Endothelial cell of umbilical vein (primary cell): ENCODE measurements around the gene DAG1. TPM values are rescaled to one million over a fixed set of nuclear protein-coding genes. Genes with fewer than 3 reads are reported as not detected.

Source experiments
- BruUV-seq: library from RNA; stranded (reverse); fragments of 400-500 nt; replicated peaks from 2 replicates; lab custom pipeline; 2021; lab: Mats Ljungman, UMichigan
- CTCF ChIA-PET: fragments of 300-600, 350-600 bp; sonication (Branson Sonifier 250); formaldehyde crosslinking; loops from one replicate; lab custom pipeline; 2021; ENCODE audit warnings: antibody characterized with exemption, inconsistent platforms; lab: Charles Lee
- POLR2A ChIA-PET: fragments of 300-600, 350-600 bp; sonication (Branson Sonifier 250); formaldehyde crosslinking; loops from one replicate; lab custom pipeline; 2021; ENCODE audit warnings: antibody characterized with exemption, inconsistent platforms; lab: Charles Lee
- DNase-seq: peaks from one replicate; pipeline ENCODE4 v3.0.0-alpha.2; 2011; ENCODE audit warnings: low read depth, low spot score
- FAIRE-seq: peaks from 2 replicates; lab custom pipeline; 2011; peaks lifted over from hg19 to GRCh38; lab: Jason Lieb, UNC
- H2AFZ ChIP-seq: 2 replicates; pipeline ENCODE4 v1.6.0; 2012; ENCODE audit warnings: low read depth, low read length, control low read depth, inconsistent platforms
- H3K27ac ChIP-seq: 2 replicates; pipeline ENCODE4 v1.5.1; 2011; ENCODE audit warnings: low read depth, mild to moderate bottlenecking, control low read depth, low read length, moderate library complexity; ENCODE audit not compliant: insufficient read depth
- H3K27me3 ChIP-seq, 2 experiments: 2 replicates each; pipeline versions ENCODE4 v1.6.0 to v1.6.1; 2011; ENCODE audit warnings: low read length in 2 of 2, mixed read lengths in 1 of 2; ENCODE audit not compliant: control insufficient read depth in 2 of 2, insufficient read depth in 2 of 2
- H3K36me3 ChIP-seq, 2 experiments: 2 replicates in 1 of 2; 3 replicates in 1 of 2; pipeline ENCODE4 v1.5.1; 2011; ENCODE audit warnings: low read length in 2 of 2, mild to moderate bottlenecking in 1 of 2, moderate library complexity in 1 of 2; ENCODE audit not compliant: control insufficient read depth in 2 of 2, insufficient read depth in 2 of 2; ENCODE audit errors: extremely low read depth in 1 of 2
- H3K4me1 ChIP-seq: 3 replicates; pipeline ENCODE4 v1.5.1; 2011; ENCODE audit warnings: mild to moderate bottlenecking, low read length; ENCODE audit not compliant: control insufficient read depth, insufficient read depth; ENCODE audit errors: extremely low read depth
- H3K4me2 ChIP-seq: 2 replicates; pipeline ENCODE4 v1.6.1; 2011; ENCODE audit warnings: low read length, control low read depth, mixed read lengths; ENCODE audit not compliant: insufficient read depth
- H3K4me3 ChIP-seq, 3 experiments: fragments of 200-600 bp in 1 of 3; sonication (generic), shearing (Covaris generic) in 1 of 3; replicated peaks in 1 of 3; 2 replicates each; pipeline ENCODE4 v1.5.1; 2011 to 2016; ENCODE audit warnings: control low read depth in 3 of 3, low read length in 3 of 3, mild to moderate bottlenecking in 2 of 3, inconsistent platforms in 1 of 3, low read depth in 1 of 3, moderate library complexity in 1 of 3; ENCODE audit not compliant: insufficient read depth in 1 of 3
- H3K79me2 ChIP-seq: 2 replicates; pipeline ENCODE4 v1.6.0; 2012; ENCODE audit warnings: low read length, inconsistent platforms; ENCODE audit not compliant: control insufficient read depth, insufficient read depth
- H3K9ac ChIP-seq: replicated peaks from 2 replicates; pipeline ENCODE3; 2011; ENCODE audit warnings: low read length, control low read depth; ENCODE audit not compliant: insufficient read depth; ENCODE audit errors: extremely low read depth
- H3K9me1 ChIP-seq: replicated peaks from 3 replicates; pipeline ENCODE4 v1.6.0; 2011; ENCODE audit warnings: mild to moderate bottlenecking, low read length; ENCODE audit not compliant: control insufficient read depth, insufficient read depth; ENCODE audit errors: extremely low read depth
- H3K9me3 ChIP-seq: replicated peaks from 2 replicates; pipeline ENCODE4 v1.5.1; 2012; ENCODE audit warnings: low read length, inconsistent platforms; ENCODE audit not compliant: control insufficient read depth, insufficient read depth
- H4K20me1 ChIP-seq: replicated peaks from 2 replicates; pipeline ENCODE3; 2011; ENCODE audit warnings: mild to moderate bottlenecking, low read length; ENCODE audit not compliant: control insufficient read depth, insufficient read depth; ENCODE audit errors: extremely low read depth
- CTCF ChIP-seq, 2 donors: IDR thresholded peaks; 1 replicate in 1 of 2; 2 replicates in 1 of 2; pipeline ENCODE4 v1.5.1; 2011; ENCODE audit warnings: low read length in 2 of 2, mild to moderate bottlenecking in 2 of 2, moderate library complexity in 2 of 2, control low read depth in 1 of 2, inconsistent platforms in 1 of 2, low read depth in 1 of 2; ENCODE audit not compliant: insufficient read depth in 1 of 2; ENCODE audit errors: extremely low read depth in 1 of 2
- EZH2 ChIP-seq: IDR thresholded peaks from 2 replicates; pipeline ENCODE4 v1.6.1; 2012; ENCODE audit warnings: borderline replicate concordance, low read depth, mild to moderate bottlenecking, moderate library complexity, low read length, inconsistent platforms; ENCODE audit not compliant: severe bottlenecking
- FOS ChIP-seq: IDR thresholded peaks from 2 replicates; pipeline ENCODE4 v1.6.1; 2011; ENCODE audit warnings: mild to moderate bottlenecking, low read length, moderate library complexity, borderline replicate concordance; ENCODE audit not compliant: insufficient read depth
- GATA2 ChIP-seq: IDR thresholded peaks from 2 replicates; pipeline ENCODE4 v1.7.0; 2011; ENCODE audit warnings: low read depth, mild to moderate bottlenecking, moderate library complexity, mixed read lengths, low read length; ENCODE audit not compliant: insufficient read length, insufficient read depth
- JUN ChIP-seq: IDR thresholded peaks from 2 replicates; pipeline ENCODE4 v1.6.1; 2011; ENCODE audit warnings: borderline replicate concordance, low read depth; ENCODE audit not compliant: insufficient read length, insufficient read depth
- MAX ChIP-seq: IDR thresholded peaks from 2 replicates; pipeline ENCODE4 v1.6.1; 2011; ENCODE audit not compliant: insufficient read depth, insufficient read length
- MYC ChIP-seq: IDR thresholded peaks from one replicate; pipeline ENCODE4 v1.6.1; 2011; ENCODE audit warnings: mild to moderate bottlenecking, low read depth, low read length
- POLR2A ChIP-seq: IDR thresholded peaks from 2 replicates; pipeline ENCODE4 v1.6.1; 2012; ENCODE audit warnings: low read depth, mild to moderate bottlenecking, control low read depth, low read length
- POLR2AphosphoS5 ChIP-seq: IDR thresholded peaks from 2 replicates; pipeline ENCODE4 v1.6.1; 2012; ENCODE audit warnings: low read depth, mild to moderate bottlenecking, control low read depth, low read length, moderate library complexity; ENCODE audit not compliant: insufficient read depth
- dilution Hi-C: fragments of 300-500 bp; cut with MboI; formaldehyde crosslinking; loops from one replicate; pipeline ENCODE4 v1.15.0; 2019; ENCODE audit warnings: low sequenced_read_pairs; ENCODE audit not compliant: extremely low pct_ligation_motif_present
- intact Hi-C: fragments of 100-400 bp; cut with micrococcal nuclease; formaldehyde crosslinking; loops from one replicate; pipeline ENCODE4 v1.10.0; 2022
- polyA plus RNA-seq, 4 experiments: library from polyadenylated mRNA; depleted of rRNA in 3 of 4; stranded (reverse) in 3 of 4; unstranded in 1 of 4; fragments of >200 nt; gene quantifications; 2 replicates each; pipeline versions ENCODE4 v1.2.1 to v1.2.3, GENCODE V29; 2011 to 2012; ENCODE audit warnings: missing spikeins in 1 of 4
- total RNA-seq: library from RNA; stranded (reverse); gene quantifications from 2 replicates; pipeline ENCODE4 v1.2.3, GENCODE V29; 2021

The DAG1 gene
- total and polyA plus RNA-seq, 2 donors (not counting 3 experiments of a cell fraction or from before 2014, with no cell fraction given): 59.6 to 97.5 TPM

DNA sequence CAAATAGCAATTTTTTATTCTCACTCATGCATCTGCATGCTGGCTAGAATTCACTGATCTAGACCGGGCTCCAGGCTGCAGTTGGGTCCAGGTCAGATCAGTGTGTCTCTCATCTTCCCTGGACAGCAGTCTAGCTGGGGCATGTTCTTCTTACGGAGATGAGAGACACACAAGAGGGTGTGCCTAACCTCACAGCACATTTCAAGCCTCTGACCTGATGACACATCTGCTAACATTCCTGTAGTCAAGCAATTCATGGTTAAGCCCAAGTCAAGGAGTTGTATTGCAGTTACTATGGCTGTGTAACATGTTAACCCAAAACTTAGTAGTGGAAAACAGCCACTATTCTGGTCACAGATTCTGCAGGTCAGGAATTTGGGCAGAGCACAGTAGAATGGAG is 97.3 kb downstream of the DAG1 start:
- TF ChIP-seq GATA2 (no peak), MAX (no peak), MYC (no peak), POLR2AphosphoS5 (no peak), FOS (no peak), JUN (no peak), CTCF (IDR thresholded peaks at IDR 0.05; ENCODE audit: extremely low read depth in 1 of 2, insufficient read depth in 1 of 2, low read depth in 1 of 2, low read length in 2 of 2) (no peak), POLR2A (no peak), EZH2 (no peak)
- H3K27ac ChIP-seq: no peak overlapping the region
- H3K27me3 ChIP-seq: peaks cover 8 to 20% of the 10 kb centered on the region in 2 experiments
- H3K4me3 ChIP-seq: no peak overlapping the region
- H3K9ac ChIP-seq: no peak overlapping the region
- intact Hi-C loops: no loop called here
- no peaks in the 10 kb centered on the region for H4K20me1 ChIP-seq
- no TSS peak for BruUV-seq
- no peaks in the 10 kb centered on the region for H3K9me3 ChIP-seq
- no peak overlapping the region for H3K4me2 ChIP-seq
- H3K79me2 ChIP-seq: no peaks in the 10 kb centered on the region
- no peak for FAIRE-seq
- DNase-seq: no peak
- H3K36me3 ChIP-seq: no peaks in the 10 kb centered on the region
- no peaks in the 10 kb centered on the region for H3K4me1 ChIP-seq
- dilution Hi-C loops: no loop called here
- ChIA-PET CTCF (interaction anchor here (0.6 to 1.6 kb wide), 4 partner anchors 28 to 264 kb away, joined by 3 to 5 read pairs (median 3); no protein-coding TSS in a partner anchor), POLR2A (no interaction called here)
- H2AFZ ChIP-seq: no peak overlapping the region
- H3K9me1 ChIP-seq: no peaks in the 10 kb centered on the region
